Mesodermal cell (in vitro differentiated cells): ENCODE results near the gene ANKRD9.
A peak's percentile ranks its signal among the peaks of the same experiment; 100 is the strongest.

Experiments used
- H3K27ac ChIP-seq: 2 replicates; pipeline ENCODE4 v1.7.0; 2013; ENCODE audit warnings: mild to moderate bottlenecking, low read depth, low read length, moderate library complexity; ENCODE audit not compliant: severe bottlenecking
- H3K36me3 ChIP-seq: 2 replicates; pipeline ENCODE4 v1.7.1; 2013; ENCODE audit warnings: mild to moderate bottlenecking, low read length, moderate library complexity; ENCODE audit not compliant: control insufficient read depth, insufficient read depth
- H3K4me1 ChIP-seq: one replicate; pipeline ENCODE4 v1.7.1; 2013; ENCODE audit warnings: mild to moderate bottlenecking, low read length; ENCODE audit not compliant: insufficient read depth, control insufficient read depth, poor library complexity, severe bottlenecking
- H3K4me3 ChIP-seq: 2 replicates; pipeline ENCODE4 v1.7.0; 2013; ENCODE audit warnings: low read length, control low read depth, mild to moderate bottlenecking; ENCODE audit not compliant: insufficient read depth, poor library complexity, severe bottlenecking; ENCODE audit errors: extremely low read depth
- H3K9me3 ChIP-seq: 2 replicates; pipeline ENCODE4 v1.7.1; 2013; ENCODE audit warnings: mild to moderate bottlenecking, low read length, moderate library complexity; ENCODE audit not compliant: control insufficient read depth
- WGBS, 2 experiments: methylation state at CpG; one replicate each; pipeline ENCODE4 v1.1.5; 2013; ENCODE audit warnings: missing lambda C conversion rate in 2 of 2; ENCODE audit not compliant: insufficient coverage in 2 of 2; 5-methylcytosine and 5-hydroxymethylcytosine counted together

Gene ANKRD9

DNA sequence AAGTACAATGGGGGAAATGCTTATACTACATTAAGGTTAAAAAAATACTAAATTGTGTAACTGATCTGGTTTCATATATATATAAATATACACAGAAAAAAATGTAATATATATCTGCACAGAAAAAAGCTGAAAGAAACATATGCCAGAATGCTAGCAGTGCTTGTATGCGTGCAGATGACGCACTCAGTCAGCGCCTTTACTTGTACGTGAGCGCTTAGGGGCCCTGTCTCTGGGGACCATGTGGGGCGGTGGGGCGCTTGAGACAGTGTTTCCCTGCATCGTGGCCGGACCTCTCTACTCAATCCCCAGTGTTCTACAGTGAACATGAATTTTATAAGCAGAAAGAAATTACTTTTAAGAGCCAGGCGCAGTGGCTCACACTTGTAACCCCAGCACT is 7.0 kb downstream of the ANKRD9 start:
- Histone ChIP-seq H3K36me3 (peaks cover 31% of the 10 kb centered on the region), H3K27ac (no peak overlapping the region), H3K9me3 (no peaks in the 10 kb centered on the region), H3K4me1 (peaks cover 8% of the 10 kb centered on the region), H3K4me3 (no peak overlapping the region)
- WGBS, 2 experiments = 95 to 97% methylated on average over 7 to 10 of the region's 10 CpGs

GRCh38 chr14:102501751-102502315 is 7.7 kb downstream of the ANKRD9 start:
- H3K9me3 ChIP-seq = no peaks in the 10 kb centered on the region
- H3K4me1 ChIP-seq = peaks cover 8% of the 10 kb centered on the region
- H3K27ac ChIP-seq = peak overlapping the region; percentile 23
- WGBS, 2 experiments = 95 to 96% methylated on average over 14 to 17 of the region's 20 CpGs
- no peak overlapping the region for H3K4me3 ChIP-seq
- H3K36me3 ChIP-seq = peaks cover 31% of the 10 kb centered on the region

DNA sequence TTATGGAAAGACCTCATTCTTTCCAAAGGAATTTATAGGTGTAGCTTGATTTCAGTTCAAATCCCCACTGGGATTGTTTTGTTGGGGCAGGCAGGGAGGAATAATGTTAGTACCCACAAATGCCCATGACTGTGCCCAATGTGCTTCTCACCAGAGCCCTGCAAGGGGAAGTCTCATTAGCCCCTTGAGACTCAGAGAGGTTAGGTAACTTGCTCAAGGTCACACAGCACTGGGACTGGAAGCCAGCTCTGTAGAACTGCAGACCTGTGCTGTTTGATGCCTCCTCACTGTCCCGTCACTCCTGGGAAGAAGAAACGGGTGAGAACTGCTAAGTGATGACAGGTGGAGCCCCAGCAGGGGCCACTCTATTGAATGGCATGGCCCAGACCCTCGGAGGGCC is 8.9 kb downstream of the ANKRD9 start:
- WGBS, 2 experiments = 84 to 92% methylated on average over 3 of the region's 3 CpGs
- H3K9me3 ChIP-seq = no peaks in the 10 kb centered on the region
- H3K36me3 ChIP-seq = peaks cover 22% of the 10 kb centered on the region
- no peak overlapping the region for H3K4me3 ChIP-seq
- H3K4me1 ChIP-seq = peaks cover 8% of the 10 kb centered on the region
- peak overlapping the region; percentile 29 for H3K27ac ChIP-seq

DNA sequence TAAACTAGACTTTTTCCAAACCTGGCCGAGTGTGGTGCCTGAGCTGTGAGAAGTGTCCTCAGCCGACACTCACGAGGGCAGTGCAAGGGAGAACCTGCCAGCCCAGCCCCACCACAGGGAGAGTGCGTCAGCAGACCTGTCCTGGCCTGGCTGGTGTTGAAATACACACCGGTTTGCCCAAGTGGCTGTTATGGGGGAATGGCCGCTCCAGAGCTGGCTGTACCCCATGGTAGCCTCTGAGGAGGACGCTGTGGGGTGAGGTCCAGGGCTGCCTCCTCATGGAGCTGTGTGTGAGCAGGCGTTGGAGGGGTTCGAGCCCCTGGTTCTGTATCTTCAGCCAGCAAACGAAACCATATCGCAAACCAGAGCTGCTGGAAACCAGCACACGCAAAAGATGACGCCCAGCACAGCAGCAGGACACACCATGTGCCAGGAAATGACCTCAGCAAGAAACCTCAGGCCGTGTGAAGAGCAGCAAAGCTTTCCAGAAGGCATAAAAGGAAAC is 9.4 kb downstream of the ANKRD9 start:
- 93 to 94% methylated on average over 11 to 12 of the region's 14 CpGs for WGBS, 2 experiments
- H3K36me3 ChIP-seq = peaks cover 18% of the 10 kb centered on the region
- H3K9me3 ChIP-seq = no peaks in the 10 kb centered on the region
- peak overlapping the region; percentile 29 for H3K27ac ChIP-seq
- H3K4me3 ChIP-seq = no peak overlapping the region
- H3K4me1 ChIP-seq = peaks cover 8% of the 10 kb centered on the region

GRCh38 chr14:102499401-102500157 is 10.0 kb downstream of the ANKRD9 start:
- Histone ChIP-seq H3K4me1 (peaks cover 8% of the 10 kb centered on the region), H3K36me3 (peaks cover 18% of the 10 kb centered on the region), H3K9me3 (no peaks in the 10 kb centered on the region), H3K27ac (no peak overlapping the region), H3K4me3 (no peak overlapping the region)
- 88 to 90% methylated on average over 20 to 22 of the region's 23 CpGs for WGBS, 2 experiments

GRCh38 chr14:102498678-102499265 is 10.8 kb downstream of the ANKRD9 start:
- H3K9me3 ChIP-seq = no peaks in the 10 kb centered on the region
- 78 to 90% methylated on average over 12 to 15 of the region's 21 CpGs for WGBS, 2 experiments
- peaks cover 8% of the 10 kb centered on the region for H3K4me1 ChIP-seq
- H3K36me3 ChIP-seq = peaks cover 18% of the 10 kb centered on the region
- no peak overlapping the region for H3K4me3 ChIP-seq
- H3K27ac ChIP-seq = no peak overlapping the region

DNA sequence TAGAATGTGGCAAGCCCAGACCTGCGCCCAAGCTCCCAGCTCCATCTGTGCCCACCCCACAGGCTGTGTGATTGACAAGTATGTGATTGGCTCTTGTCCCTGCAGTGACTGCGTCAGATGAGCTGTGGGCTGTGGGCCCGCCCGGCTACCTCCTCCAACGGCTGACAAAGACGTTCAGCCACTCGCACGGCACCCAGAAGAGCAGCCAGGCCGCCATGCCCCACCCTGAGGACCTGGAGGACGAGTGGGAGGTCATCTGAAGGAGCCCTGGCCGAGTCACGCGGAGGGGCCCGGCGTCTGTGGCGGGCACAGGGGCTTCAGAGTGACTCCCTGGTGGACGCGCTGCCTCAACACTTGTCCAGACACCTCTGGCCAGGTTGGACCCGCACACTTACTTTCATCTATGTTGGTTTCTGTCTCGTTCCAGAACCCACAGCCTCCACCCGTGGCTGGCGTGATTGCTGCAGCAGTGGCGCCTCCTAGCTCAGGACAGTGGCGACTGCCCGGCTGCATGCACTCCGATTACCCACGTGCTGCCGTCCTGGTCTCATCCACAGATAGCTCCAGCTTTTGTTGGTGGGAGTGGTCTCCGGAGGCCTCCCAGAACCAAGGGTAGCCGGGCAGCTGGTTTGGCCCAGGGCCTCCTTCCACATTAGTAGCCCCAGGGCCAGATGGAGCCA is 11.4 kb downstream of the ANKRD9 start:
- 89 to 92% methylated on average over 26 to 27 of the region's 30 CpGs for WGBS, 2 experiments
- Histone ChIP-seq H3K9me3 (no peaks in the 10 kb centered on the region), H3K27ac (no peak overlapping the region), H3K4me1 (peaks cover 8% of the 10 kb centered on the region), H3K4me3 (no peak overlapping the region), H3K36me3 (peaks cover 18% of the 10 kb centered on the region)

DNA sequence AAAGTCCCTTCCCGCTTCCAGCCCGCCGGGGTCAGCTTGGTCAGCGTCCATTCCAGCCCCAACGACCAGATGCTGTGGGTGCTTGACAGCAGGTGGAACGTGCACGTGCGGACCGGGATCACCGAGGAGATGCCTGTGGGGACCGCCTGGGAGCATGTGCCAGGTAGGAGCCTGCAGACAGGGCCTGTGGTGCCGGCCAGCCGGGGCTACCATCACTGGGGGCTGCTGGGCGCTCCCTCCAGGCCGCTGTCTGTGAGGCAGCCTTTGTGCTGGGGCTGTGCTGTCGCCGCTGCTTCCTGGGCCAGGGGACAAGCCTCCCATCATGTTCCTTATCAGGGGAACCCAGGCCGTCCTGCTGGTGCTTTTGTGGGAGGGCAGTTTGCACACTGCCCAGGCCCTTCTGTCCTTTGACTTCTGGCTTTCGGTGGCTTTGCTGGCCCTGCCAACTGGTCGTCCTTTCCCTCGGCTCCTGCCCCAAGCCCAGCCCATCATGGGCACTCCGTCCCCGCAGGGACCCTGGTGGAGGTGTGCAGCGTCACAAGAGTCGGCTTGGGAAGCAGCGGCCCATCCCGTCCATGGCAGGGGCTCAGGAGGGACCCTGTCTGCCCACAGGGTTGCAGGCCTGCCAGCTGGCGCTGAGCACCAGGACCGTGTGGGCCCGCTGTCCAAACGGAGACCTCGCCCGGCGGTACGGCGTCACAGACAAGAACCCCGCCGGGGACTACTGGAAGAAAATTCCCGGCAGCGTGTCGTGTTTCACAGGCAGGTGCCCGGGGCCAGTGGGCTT is 12.4 kb downstream of the ANKRD9 start:
- 96 to 97% methylated on average over 39 to 42 of the region's 42 CpGs for WGBS, 2 experiments
- Histone ChIP-seq H3K36me3 (peaks cover 18% of the 10 kb centered on the region), H3K27ac (no peak overlapping the region), H3K4me3 (no peak overlapping the region), H3K9me3 (no peaks in the 10 kb centered on the region), H3K4me1 (peaks cover 8% of the 10 kb centered on the region)

DNA sequence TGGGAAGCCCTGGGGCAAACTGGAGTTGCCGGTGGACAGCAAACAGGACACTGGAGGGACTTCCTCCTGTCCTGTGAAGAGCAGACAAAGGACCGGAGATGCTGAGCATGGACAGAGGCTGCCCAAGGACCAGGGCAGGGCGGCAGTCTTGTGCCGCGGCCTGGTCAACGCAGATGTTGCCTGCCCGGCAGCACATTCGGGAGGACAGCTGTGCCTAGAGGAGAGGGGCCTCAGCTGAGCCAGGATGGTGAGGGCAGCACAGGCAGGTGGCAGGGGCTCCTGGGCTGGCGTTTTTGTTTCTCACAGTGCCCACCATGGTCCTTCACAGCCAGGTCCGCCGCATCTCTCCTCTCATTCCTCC is 13.3 kb downstream of the ANKRD9 start:
- H3K27ac ChIP-seq = no peak overlapping the region
- H3K4me3 ChIP-seq = no peak overlapping the region
- 96 to 98% methylated on average over 10 to 11 of the region's 11 CpGs for WGBS, 2 experiments
- no peaks in the 10 kb centered on the region for H3K9me3 ChIP-seq
- peaks cover 18% of the 10 kb centered on the region for H3K36me3 ChIP-seq
- H3K4me1 ChIP-seq = peaks cover 8% of the 10 kb centered on the region
